A549 treated with DMSO at 1 μM for 4 hours (cell line): ENCODE measurements around the gene MEIOSIN. TPM values are rescaled to one million over a fixed set of nuclear protein-coding genes. Genes with fewer than 3 reads are reported as not detected.

Experiments used
- total RNA-seq: library from RNA; stranded (reverse); fragments of 200-300 nt; extraction: Qiagen RNA extraction; gene quantifications from 5 replicates; pipeline ENCODE4 v1.2.3, GENCODE V29; 2022; ENCODE audit warnings: low read depth

MEIOSIN gene, protein sequence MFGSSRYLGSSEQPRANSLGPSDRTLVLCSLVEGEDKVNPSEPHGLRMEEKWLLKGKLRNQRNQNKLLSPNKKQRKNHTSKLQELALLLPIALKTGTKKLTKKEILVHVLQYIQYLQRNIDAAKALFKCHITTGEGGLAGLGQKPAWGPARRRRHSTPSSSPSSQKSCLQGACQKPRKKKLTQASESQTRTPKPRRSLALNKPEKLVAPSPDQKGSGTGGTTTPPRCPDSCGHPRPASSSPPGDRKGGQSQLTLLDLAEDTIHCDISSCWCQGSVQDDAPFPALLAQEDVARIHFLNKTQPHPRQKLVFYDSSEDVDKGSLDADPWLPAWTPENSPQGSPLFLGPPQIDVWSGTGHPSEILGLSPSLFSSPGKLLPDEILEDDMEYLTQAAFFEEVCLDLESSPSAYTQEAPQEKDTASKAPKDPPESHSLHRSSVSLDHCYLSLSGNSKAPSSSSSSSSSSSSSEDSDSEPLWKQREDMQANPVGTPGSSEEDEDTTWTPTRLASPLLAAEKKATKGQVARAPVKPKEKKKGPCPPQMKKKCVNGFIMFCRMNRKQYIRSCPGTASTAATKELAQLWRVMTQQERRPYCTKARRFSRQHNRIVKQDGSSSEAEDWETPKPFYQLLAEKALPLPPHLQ
- 0.06 to 0.07 TPM (median 0.07 TPM) in 3 of 5 replicates, not detected in the others for total RNA-seq

GRCh38 chr19:45733160-45733810 is at the start of gene MEIOSIN:
MEIOSIN (plus strand) TSS chr19:45733439; CDS start chr19:45735377, 1,938 bp downstream.

GRCh38 chr19:45691516-45692186 is 41.6 kb upstream of the MEIOSIN start, which contains the start of gene SNRPD2:
SNRPD2 (minus strand) TSS chr19:45691953; CDS start chr19:45691888, 65 bp downstream.

DNA sequence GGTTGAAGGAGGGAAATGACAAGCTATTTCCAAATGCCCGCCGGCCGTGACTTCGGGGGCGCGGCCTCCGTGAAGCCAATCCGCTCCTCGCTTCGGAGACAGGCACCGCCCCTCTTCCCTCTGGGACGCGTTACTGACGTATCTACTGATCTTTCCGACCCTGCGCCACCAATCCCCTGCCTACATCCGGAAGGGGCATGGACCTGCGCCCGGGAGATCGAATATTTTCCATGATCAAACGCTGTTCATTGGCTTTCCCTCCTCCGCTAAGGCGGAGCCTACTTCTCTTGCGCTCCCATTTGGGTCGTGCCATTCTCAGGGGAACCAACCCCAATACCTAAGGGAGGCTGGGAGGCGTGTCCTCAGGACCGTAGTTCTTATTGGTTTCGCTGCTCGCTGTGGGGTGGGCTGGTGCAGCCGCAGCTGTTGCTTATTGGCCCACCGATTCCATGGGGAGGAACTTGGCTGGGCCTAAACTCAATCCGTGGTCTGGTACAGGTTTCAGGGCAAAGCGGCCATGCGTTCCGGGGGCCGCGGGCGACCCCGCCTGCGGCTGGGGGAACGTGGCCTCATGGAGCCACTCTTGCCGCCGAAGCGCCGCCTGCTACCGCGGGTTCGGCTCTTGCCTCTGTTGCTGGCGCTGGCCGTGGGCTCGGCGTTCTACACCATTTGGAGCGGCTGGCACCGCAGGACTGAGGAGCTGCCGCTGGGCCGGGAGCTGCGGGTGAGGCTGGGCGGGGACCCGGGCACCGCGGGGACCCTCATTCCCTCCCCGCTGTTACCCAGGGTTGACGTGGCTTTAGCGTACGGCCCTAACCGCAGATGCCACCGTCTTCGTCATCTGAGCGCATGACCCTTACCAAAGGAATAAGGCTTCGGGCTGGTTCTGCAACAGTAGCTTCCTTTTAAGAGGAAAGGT is 40.8 kb upstream of the MEIOSIN start, which contains the start of gene QPCTL:
Gene QPCTL (plus strand): TSS at position 480 of the 919 bp plus-strand sequence. CDS start 38 bp downstream, at position 518.

DNA sequence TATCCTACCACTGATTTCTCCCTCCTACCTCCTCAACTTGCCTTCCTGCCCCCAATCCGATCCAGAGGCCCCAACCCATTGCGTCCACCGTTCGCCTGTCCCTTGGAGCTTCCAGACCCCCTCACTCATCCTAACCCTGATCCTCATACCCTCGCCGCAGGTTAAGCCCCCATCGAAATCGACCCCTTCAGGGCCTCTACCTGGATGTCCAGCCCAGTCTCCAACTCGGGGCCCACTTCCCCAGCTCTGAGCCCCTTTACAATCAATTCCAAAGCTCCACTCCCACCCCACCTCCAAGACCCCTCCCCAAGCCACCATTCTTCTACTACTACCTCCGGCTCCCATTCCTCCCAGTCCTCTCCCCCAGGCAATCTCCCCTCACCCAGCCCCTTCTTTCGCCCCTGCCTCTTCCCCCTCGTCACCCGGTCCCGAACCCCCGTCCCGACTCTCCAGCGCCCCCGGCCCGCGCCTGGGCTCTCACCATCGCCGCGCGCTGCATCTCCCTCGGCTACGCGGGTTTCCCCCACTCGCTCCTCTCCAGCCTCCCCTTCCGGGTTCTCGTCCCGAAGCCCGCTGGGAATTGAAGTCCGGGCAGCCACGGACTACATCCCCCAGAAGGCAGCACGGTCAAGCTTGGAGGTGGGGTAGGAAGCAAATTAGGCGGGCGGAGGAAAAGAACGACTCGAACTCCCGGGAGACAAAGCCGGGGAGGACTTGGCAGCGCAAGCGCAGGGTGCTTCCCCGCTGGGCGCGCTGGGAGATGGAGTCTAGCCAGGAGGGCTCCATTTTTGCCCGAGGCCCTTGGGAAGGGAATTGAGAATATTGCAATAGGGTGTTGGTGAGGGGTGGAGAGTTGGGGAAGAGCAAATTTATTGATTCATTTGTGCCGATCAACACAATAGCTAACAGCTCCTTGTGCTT is 2.6 kb upstream of the MEIOSIN start, which contains the start of gene FBXO46:
Gene FBXO46 (minus strand): TSS at position 529 of the 921 bp plus-strand sequence. CDS start 17,401 bp downstream, outside the sequence.

GRCh38 chr19:45768984-45769782 is 35.9 kb downstream of the MEIOSIN start, which contains the start of gene SIX5:
SIX5 (minus strand) TSS chr19:45769252; CDS start chr19:45768844, 408 bp downstream.

DNA sequence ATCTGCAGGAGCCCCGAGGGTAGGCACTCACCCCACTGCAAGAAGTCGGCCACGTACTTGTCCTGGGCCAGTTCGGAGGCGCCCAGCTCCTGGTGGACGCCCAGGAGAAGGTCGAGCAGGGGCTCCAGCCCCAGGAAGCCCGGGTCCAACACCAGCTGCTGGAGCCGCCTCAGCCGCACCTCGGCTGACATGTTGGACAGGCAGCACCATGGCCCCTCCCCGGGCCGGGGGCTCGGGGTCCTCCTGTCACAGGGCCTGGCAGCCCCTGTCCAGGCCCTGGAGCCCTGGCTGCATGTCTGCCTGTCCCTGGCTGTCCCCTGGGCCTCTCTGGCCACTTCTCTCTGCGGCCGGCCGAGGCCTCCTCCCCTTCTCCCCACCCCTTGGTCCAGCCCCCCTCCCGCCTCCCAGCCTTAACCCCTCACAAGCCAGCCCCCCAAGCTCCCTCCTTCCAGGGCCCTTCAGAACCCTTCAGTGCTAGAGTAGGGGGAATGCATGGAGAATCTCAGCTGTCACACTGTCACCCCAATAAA is 49.0 kb downstream of the MEIOSIN start, which contains the start of gene DMPK:
Gene DMPK (minus strand): TSS at position 329 of the 530 bp plus-strand sequence. CDS start 138 bp downstream, at position 191.

GRCh38 chr19:45792470-45793177 is 59.4 kb downstream of the MEIOSIN start, which contains the start of gene DMWD:
DMWD (minus strand) TSS chr19:45792845; CDS start chr19:45792756, 89 bp downstream.

Other genes starting within 250 kb of the MEIOSIN start
- gene RTN2, start 236.4 kb upstream of the MEIOSIN start, total RNA-seq, result 9.4 to 11.8 TPM (median 10.4 TPM) in 5 replicates
- gene PPM1N, start 235.0 kb upstream of the MEIOSIN start, total RNA-seq, result 6.3 to 7.3 TPM (median 6.6 TPM) in 5 replicates
- gene VASP, start 226.0 kb upstream of the MEIOSIN start, total RNA-seq, result 105 to 127 TPM (median 123 TPM) in 5 replicates
- 12.6 to 17.5 TPM (median 17.0 TPM) in 5 replicates for gene OPA3, start 148.6 kb upstream of the MEIOSIN start, total RNA-seq
- gene GPR4, start 131.2 kb upstream of the MEIOSIN start, total RNA-seq, result 0.07 to 0.15 TPM (median 0.09 TPM) in 4 of 5 replicates, not detected in the other
- 20.5 to 26.3 TPM (median 23.3 TPM) in 5 replicates for gene EML2, start 94.0 kb upstream of the MEIOSIN start, total RNA-seq
- gene GIPR, start 65.2 kb upstream of the MEIOSIN start, total RNA-seq, result 2.2 to 3.4 TPM (median 2.9 TPM) in 5 replicates
- 748 to 924 TPM (median 768 TPM) in 5 replicates for gene SNRPD2, start 41.5 kb upstream of the MEIOSIN start, total RNA-seq
- gene QPCTL, start 40.8 kb upstream of the MEIOSIN start, total RNA-seq, result 8.4 to 10.0 TPM (median 9.2 TPM) in 5 replicates
- 9.4 to 12.7 TPM (median 10.2 TPM) in 5 replicates for gene FBXO46, start 2.5 kb upstream of the MEIOSIN start, total RNA-seq
- gene SIX5, start 35.8 kb downstream of the MEIOSIN start, total RNA-seq, result 19.5 to 36.3 TPM (median 30.2 TPM) in 5 replicates
- gene DMPK, start 49.1 kb downstream of the MEIOSIN start, total RNA-seq, result 41.5 to 59.1 TPM (median 51.1 TPM) in 5 replicates
- gene DMWD, start 59.4 kb downstream of the MEIOSIN start, total RNA-seq, result 27.0 to 40.1 TPM (median 36.3 TPM) in 5 replicates
- gene RSPH6A, start 81.9 kb downstream of the MEIOSIN start, total RNA-seq, result 0.03 TPM in 1 of 5 replicates, not detected in the others
- 58.7 to 84.9 TPM (median 75.0 TPM) in 5 replicates for gene SYMPK, start 129.7 kb downstream of the MEIOSIN start, total RNA-seq
- 0.54 to 1.1 TPM (median 1.0 TPM) in 5 replicates for gene FOXA3, start 130.9 kb downstream of the MEIOSIN start, total RNA-seq
- 22.0 to 39.1 TPM (median 34.5 TPM) in 5 replicates for gene IRF2BP1, start 152.7 kb downstream of the MEIOSIN start, total RNA-seq
- 5.3 to 10.7 TPM (median 9.4 TPM) in 5 replicates for gene MYPOP, start 169.2 kb downstream of the MEIOSIN start, total RNA-seq
- gene NANOS2, start 181.3 kb downstream of the MEIOSIN start, total RNA-seq, result not detected in 5 replicates
- gene NOVA2, start 240.4 kb downstream of the MEIOSIN start, total RNA-seq, result 0.08 to 0.13 TPM (median 0.12 TPM) in 5 replicates